ENCODE measurements around the gene DEPDC1.
A peak's percentile ranks its signal among the peaks of the same experiment; 100 is the strongest.
"Not testable (repeated sequence)": the region's sequence is repeated elsewhere in the genome, so short reads cannot be mapped to it uniquely, and the experiment has no call there.

DEPDC1 gene

GRCh38 chr1:68476626-68477025, 20.3 kb downstream of the DEPDC1 start:
- DNase-seq = not testable (repeated sequence)

- no peak for DNase-seq
These were observed 23.8 kb downstream of the DEPDC1 start for GRCh38 chr1:68473060-68473459.

GRCh38 chr1:68470388-68470970, 26.4 kb downstream of the DEPDC1 start:
- DNase-seq = peak; percentile 12

- DNase-seq = no peak
These were observed 32.0 kb downstream of the DEPDC1 start for GRCh38 chr1:68464891-68465290.

- DNase-seq = no peak
These were observed 35.9 kb downstream of the DEPDC1 start for GRCh38 chr1:68460935-68461334.

GRCh38 chr1:68459796-68460195, 37.1 kb downstream of the DEPDC1 start:
- peak; percentile 9 for DNase-seq

GRCh38 chr1:68459091-68459490, 37.8 kb downstream of the DEPDC1 start:
- DNase-seq = no peak

GRCh38 chr1:68456202-68456601, 40.7 kb downstream of the DEPDC1 start:
- no peak for DNase-seq

GRCh38 chr1:68454534-68454933, 42.3 kb downstream of the DEPDC1 start:
- DNase-seq = no peak

- DNase-seq = no peak
These were observed 43.7 kb downstream of the DEPDC1 start for GRCh38 chr1:68453060-68453670.

- peak; percentile 9 for DNase-seq
These were observed 47.0 kb downstream of the DEPDC1 start, which contains the start of gene RPE65 for GRCh38 chr1:68449901-68450300. TSS of gene RPE65 (minus strand) at chr1:68449954. CDS start at chr1:68449905, 49 bp downstream.

GRCh38 chr1:68448365-68448764, 48.5 kb downstream of the DEPDC1 start:
- DNase-seq = no peak

- DNase-seq = no peak
These were observed 51.2 kb downstream of the DEPDC1 start for GRCh38 chr1:68445709-68446108.

- peak; percentile 76 for DNase-seq
These were observed 53.9 kb downstream of the DEPDC1 start for GRCh38 chr1:68442822-68443556.

GRCh38 chr1:68442006-68442405, 54.9 kb downstream of the DEPDC1 start:
- DNase-seq = no peak

- DNase-seq = no peak
These were observed 58.6 kb downstream of the DEPDC1 start for GRCh38 chr1:68438310-68438709.

GRCh38 chr1:68433395-68433794, 63.5 kb downstream of the DEPDC1 start:
- DNase-seq = no peak

- no peak for DNase-seq
These were observed 65.8 kb downstream of the DEPDC1 start for GRCh38 chr1:68431076-68431475.

GRCh38 chr1:68429233-68429808, 67.6 kb downstream of the DEPDC1 start:
- DNase-seq = no peak

- peak; percentile 34 for DNase-seq
These were observed 70.3 kb downstream of the DEPDC1 start for GRCh38 chr1:68426594-68426993.
